Hematopoietic multipotent progenitor cell treated with erythropoietin and hydrocortisone succinate and interleukin-3 and kit ligand, for 15 days (in vitro differentiated cells): ENCODE results near the gene TPM2.

Source experiments
- DNase-seq: peaks from one replicate; pipeline ENCODE4 v3.0.0-alpha.2; 2015; ENCODE audit warnings: low spot score

The TPM2 gene

GRCh38 chr9:35679091-35679490 is 10.6 kb downstream of the TPM2 start:
- no peak for DNase-seq

- DNase-seq, result no peak
Observed at GRCh38 chr9:35675732-35676392, 13.9 kb downstream of the TPM2 start.

- no peak for DNase-seq
Observed at GRCh38 chr9:35675204-35675603, 14.5 kb downstream of the TPM2 start.

- DNase-seq, result no peak
Observed at GRCh38 chr9:35674025-35674361, 15.7 kb downstream of the TPM2 start.

- no peak for DNase-seq
Observed at GRCh38 chr9:35673132-35674024, 16.3 kb downstream of the TPM2 start, which contains the start of gene CA9. CA9 (plus strand) TSS chr9:35673928; CDS start chr9:35673960, 32 bp downstream.

GRCh38 chr9:35669331-35670145 is 20.2 kb downstream of the TPM2 start:
- no peak for DNase-seq

- no peak for DNase-seq
Observed at GRCh38 chr9:35667939-35668338, 21.8 kb downstream of the TPM2 start.

GRCh38 chr9:35666549-35666948 is 23.2 kb downstream of the TPM2 start:
- no peak for DNase-seq

GRCh38 chr9:35666045-35666444 is 23.7 kb downstream of the TPM2 start:
- DNase-seq, result no peak

GRCh38 chr9:35665471-35665818 is 24.3 kb downstream of the TPM2 start:
- no peak for DNase-seq

GRCh38 chr9:35664531-35665470 is 24.9 kb downstream of the TPM2 start, which contains the start of gene ARHGEF39:
ARHGEF39 (minus strand) TSS chr9:35665195; CDS start chr9:35665169, 26 bp downstream.
- peak; percentile 76 for DNase-seq

GRCh38 chr9:35662437-35662836 is 27.3 kb downstream of the TPM2 start:
- no peak for DNase-seq

GRCh38 chr9:35661756-35662350 is 27.9 kb downstream of the TPM2 start:
- no peak for DNase-seq

- no peak for DNase-seq
Observed at GRCh38 chr9:35660966-35661415, 28.7 kb downstream of the TPM2 start.

GRCh38 chr9:35659340-35659739 is 30.4 kb downstream of the TPM2 start:
- no peak for DNase-seq

GRCh38 chr9:35658968-35659220 is 30.8 kb downstream of the TPM2 start:
- no peak for DNase-seq

- peak; percentile 92 for DNase-seq
Observed at GRCh38 chr9:35658137-35658967, 31.4 kb downstream of the TPM2 start, which contains the start of gene CCDC107. CCDC107 (plus strand) TSS chr9:35658292; CDS start chr9:35658380, 88 bp downstream.

GRCh38 chr9:35657546-35658136 is 32.1 kb downstream of the TPM2 start, which contains the start of gene RMRP:
RMRP (minus strand) TSS chr9:35658019.
- peak; percentile 97 for DNase-seq

GRCh38 chr9:35656831-35657545 is 32.7 kb downstream of the TPM2 start:
- DNase-seq, result no peak
